Esophagus muscularis mucosa (tissue), 4 donors: Measurements from ENCODE around the gene RNASE7. TPM values are rescaled to one million over a fixed set of nuclear protein-coding genes. Genes with fewer than 3 reads are reported as not detected.

ENCODE experiments used
- DNase-seq: peaks from one replicate; pipeline ENCODE4 v3.0.0-alpha.2; 2017; ENCODE audit errors: extremely low spot score
- H3K27ac ChIP-seq, 4 donors: fragments of 200-600 bp; sonication (generic); replicated peaks in 1 of 4; 1 replicate in 3 of 4; 2 replicates in 1 of 4; pipeline ENCODE4 v1.5.1; 2016 to 2019; ENCODE audit warnings: mild to moderate bottlenecking in 1 of 4
- H3K27me3 ChIP-seq, 4 donors: fragments of 200-600 bp; sonication (generic); one replicate each; pipeline versions ENCODE4 v1.5.1 to v1.6.0; 2016 to 2019
- H3K36me3 ChIP-seq, 4 donors: fragments of 200-600 bp; sonication (generic); one replicate each; pipeline ENCODE4 v1.5.1; 2016 to 2019
- H3K4me1 ChIP-seq, 4 donors: fragments of 200-600 bp; sonication (generic); one replicate each; pipeline ENCODE4 v1.5.1; 2016 to 2019
- H3K4me3 ChIP-seq, 4 donors: fragments of 200-600 bp; sonication (generic); 1 replicate in 2 of 4; 2 replicates in 2 of 4; pipeline ENCODE4 v1.5.1; 2016 to 2019; ENCODE audit warnings: mild to moderate bottlenecking in 4 of 4, moderate library complexity in 1 of 4
- H3K9me3 ChIP-seq, 4 donors: fragments of 200-600 bp; sonication (generic); 1 replicate in 3 of 4; 2 replicates in 1 of 4; pipeline ENCODE4 v1.5.1; 2016 to 2019
- EP300 ChIP-seq: sonication (generic); formaldehyde crosslinking; IDR thresholded peaks from one replicate; pipeline ENCODE4 v1.6.1; 2017; ENCODE audit warnings: antibody characterized with exemption
- POLR2A ChIP-seq: fragments of 450-650 bp; IDR thresholded peaks from one replicate; pipeline ENCODE4 v1.6.1; 2017; ENCODE audit warnings: antibody characterized with exemption, moderate library complexity, mild to moderate bottlenecking, low read depth
- POLR2AphosphoS5 ChIP-seq, 2 donors: sonication (generic); formaldehyde crosslinking; IDR thresholded peaks; one replicate each; pipeline ENCODE4 v1.6.1; 2017; ENCODE audit warnings: antibody characterized with exemption in 2 of 2
- WGBS: methylation state at CpG from one replicate; pipeline ENCODE4 v1.1.5; 2018; 5-methylcytosine and 5-hydroxymethylcytosine counted together
- intact Hi-C: fragments of 100-400 bp; cut with DNase I; formaldehyde crosslinking; loops from one replicate; pipeline ENCODE4 v1.15.1; 2023
- total RNA-seq, 4 donors: library from RNA; depleted of rRNA; stranded (reverse); fragments of >200 nt; gene quantifications; one replicate each; pipeline versions ENCODE4 v1.1.0 to v1.2.1, GENCODE V29; 2016
- TF ChIP-seq, protein P1 (sequence below), 3 experiments: fragments of 200-600 bp in 2 of 3; fragments of 450-650 bp in 1 of 3; sonication (generic) in 2 of 3; IDR thresholded peaks; one replicate each; pipeline ENCODE4 v1.5.1; 2017 to 2019; ENCODE audit warnings: antibody characterized with exemption in 3 of 3, mild to moderate bottlenecking in 2 of 3, moderate library complexity in 1 of 3

The RNASE7 gene
- total RNA-seq, 4 donors from 2014 or later: not detected

DNA sequence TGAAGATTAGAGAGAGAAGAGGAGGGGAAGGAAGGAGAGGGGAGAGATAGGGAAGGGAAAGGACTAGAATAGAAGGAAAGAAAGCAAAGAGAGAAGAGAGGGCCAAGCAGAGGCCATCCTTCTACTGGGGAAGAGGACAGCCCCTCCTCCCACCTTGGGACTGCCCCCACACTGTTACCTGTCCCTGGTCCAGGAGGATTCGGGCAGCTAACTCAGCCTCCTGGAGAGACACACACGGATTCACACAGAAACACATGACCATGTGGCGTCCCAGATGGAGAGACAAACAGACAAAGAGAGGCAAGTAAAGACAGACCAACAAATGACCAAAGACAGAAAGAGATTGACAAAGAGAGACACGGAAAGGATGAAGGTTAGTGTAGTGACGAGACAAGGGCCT is 19.5 kb upstream of the RNASE7 start:
- Histone ChIP-seq H3K4me3 (peak overlapping the region; percentile 77 to 95 (median 88)), H3K9me3 (no peaks in the 10 kb centered on the region)

DNA sequence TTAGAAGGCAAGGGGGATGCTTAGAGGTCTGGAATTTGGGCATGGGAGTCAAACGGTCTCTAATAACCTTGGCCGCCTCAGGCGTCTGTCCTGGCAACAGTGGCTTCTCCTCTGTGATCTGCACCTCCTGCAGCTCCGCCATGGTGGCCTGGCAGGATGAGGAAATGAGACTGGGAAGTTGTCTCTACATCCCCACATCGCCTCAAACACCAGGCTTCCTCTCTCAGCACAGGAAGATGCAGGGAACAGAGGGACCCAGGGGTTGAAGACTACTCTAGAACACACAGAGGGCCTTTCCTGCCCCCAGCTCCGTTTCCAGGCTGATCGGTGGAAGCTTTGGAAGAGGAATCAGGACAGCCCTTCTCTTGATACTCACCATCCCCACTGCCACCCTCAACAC is 19.0 kb upstream of the RNASE7 start:
- H3K36me3 ChIP-seq: peaks cover 23 to 43% (median 41%) of the 10 kb centered on the region in 4 donors
- no peak for TF ChIP-seq POLR2A
- TF ChIP-seq, protein P1, sequence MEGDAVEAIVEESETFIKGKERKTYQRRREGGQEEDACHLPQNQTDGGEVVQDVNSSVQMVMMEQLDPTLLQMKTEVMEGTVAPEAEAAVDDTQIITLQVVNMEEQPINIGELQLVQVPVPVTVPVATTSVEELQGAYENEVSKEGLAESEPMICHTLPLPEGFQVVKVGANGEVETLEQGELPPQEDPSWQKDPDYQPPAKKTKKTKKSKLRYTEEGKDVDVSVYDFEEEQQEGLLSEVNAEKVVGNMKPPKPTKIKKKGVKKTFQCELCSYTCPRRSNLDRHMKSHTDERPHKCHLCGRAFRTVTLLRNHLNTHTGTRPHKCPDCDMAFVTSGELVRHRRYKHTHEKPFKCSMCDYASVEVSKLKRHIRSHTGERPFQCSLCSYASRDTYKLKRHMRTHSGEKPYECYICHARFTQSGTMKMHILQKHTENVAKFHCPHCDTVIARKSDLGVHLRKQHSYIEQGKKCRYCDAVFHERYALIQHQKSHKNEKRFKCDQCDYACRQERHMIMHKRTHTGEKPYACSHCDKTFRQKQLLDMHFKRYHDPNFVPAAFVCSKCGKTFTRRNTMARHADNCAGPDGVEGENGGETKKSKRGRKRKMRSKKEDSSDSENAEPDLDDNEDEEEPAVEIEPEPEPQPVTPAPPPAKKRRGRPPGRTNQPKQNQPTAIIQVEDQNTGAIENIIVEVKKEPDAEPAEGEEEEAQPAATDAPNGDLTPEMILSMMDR (IDR thresholded peaks at IDR 0.05): no peak
- TF ChIP-seq EP300: no peak
- TF ChIP-seq POLR2AphosphoS5 (IDR thresholded peaks at IDR 0.05): no peak
- no peaks in the 10 kb centered on the region for H3K9me3 ChIP-seq
- 55% methylated on average over 7 of the region's 7 CpGs for WGBS
- H3K27ac ChIP-seq: peak overlapping the region; percentile 90 to 96 (median 95)
- intact Hi-C loops: no loop called here
- no peaks in the 10 kb centered on the region for H3K27me3 ChIP-seq
- no peak for DNase-seq
- peak overlapping the region; percentile 77 to 95 (median 88) for H3K4me3 ChIP-seq
- peaks cover 31 to 76% (median 49%) of the 10 kb centered on the region in 4 donors for H3K4me1 ChIP-seq

More for the DNA sequence above, 19.5 kb upstream of the RNASE7 start:
- intact Hi-C loops: no loop called here
- peaks cover 23 to 48% (median 46%) of the 10 kb centered on the region in 4 donors for H3K36me3 ChIP-seq
- peak overlapping the region; percentile 90 to 96 (median 95) for H3K27ac ChIP-seq
- DNase-seq: no peak
- peak; percentile 5 for TF ChIP-seq EP300
- TF ChIP-seq POLR2AphosphoS5 (IDR thresholded peaks at IDR 0.05): no peak
- peaks cover 31 to 79% (median 51%) of the 10 kb centered on the region in 4 donors for H3K4me1 ChIP-seq
- WGBS: 71% methylated on average over 5 of the region's 5 CpGs
- no peaks in the 10 kb centered on the region for H3K27me3 ChIP-seq

DNA sequence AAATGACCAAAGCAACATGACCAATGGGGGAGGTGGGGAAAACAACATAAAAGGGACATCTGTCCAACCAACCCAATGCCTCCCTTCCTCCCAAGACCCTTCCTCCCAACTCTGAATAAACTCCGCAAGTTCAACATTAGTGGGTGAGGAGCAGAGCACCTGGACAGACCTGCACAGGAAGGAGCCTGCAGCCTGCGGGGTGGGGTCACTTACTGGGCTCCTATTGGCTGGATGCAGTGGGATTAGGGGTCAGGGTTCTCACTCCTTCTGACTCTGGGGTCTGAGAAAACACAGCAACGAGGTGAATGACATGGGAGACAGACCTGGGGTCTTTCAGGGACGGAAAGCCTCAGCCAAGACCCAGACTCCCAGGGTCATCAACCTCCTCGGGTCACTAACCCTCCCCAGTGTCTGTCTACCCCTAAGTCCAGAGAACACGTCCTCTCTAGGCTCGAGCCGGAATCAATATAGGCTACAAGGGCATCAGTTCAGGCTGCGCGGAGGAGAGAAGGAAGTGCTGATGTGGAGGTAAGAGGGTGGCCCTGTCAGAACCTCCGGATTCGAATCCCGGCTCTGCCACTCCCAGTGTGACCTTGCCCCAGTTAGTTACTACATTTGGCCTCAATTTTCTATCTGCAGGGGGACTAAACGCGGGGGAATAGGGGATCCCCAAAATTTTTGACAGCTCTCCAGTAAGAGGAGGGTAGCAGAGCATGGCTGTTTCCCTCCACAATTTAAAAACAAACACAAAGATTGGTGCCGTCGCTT is 18.2 kb upstream of the RNASE7 start:
- Histone ChIP-seq H3K9me3 (no peaks in the 10 kb centered on the region), H3K4me3 (peak overlapping the region; percentile 77 to 95 (median 88)), H3K27ac (peak overlapping the region; percentile 90 to 96 (median 95)), H3K36me3 (peaks cover 15 to 34% (median 33%) of the 10 kb centered on the region in 4 donors), H3K4me1 (peaks cover 31 to 70% (median 47%) of the 10 kb centered on the region in 4 donors), H3K27me3 (no peaks in the 10 kb centered on the region)
- DNase-seq: no peak
- TF ChIP-seq POLR2A: no peak
- TF ChIP-seq POLR2AphosphoS5 (IDR thresholded peaks at IDR 0.05): no peak
- TF ChIP-seq, protein P1 (IDR thresholded peaks at IDR 0.05): no peak
- intact Hi-C loops: no loop called here
- WGBS: 25% methylated on average over 15 of the region's 17 CpGs

DNA sequence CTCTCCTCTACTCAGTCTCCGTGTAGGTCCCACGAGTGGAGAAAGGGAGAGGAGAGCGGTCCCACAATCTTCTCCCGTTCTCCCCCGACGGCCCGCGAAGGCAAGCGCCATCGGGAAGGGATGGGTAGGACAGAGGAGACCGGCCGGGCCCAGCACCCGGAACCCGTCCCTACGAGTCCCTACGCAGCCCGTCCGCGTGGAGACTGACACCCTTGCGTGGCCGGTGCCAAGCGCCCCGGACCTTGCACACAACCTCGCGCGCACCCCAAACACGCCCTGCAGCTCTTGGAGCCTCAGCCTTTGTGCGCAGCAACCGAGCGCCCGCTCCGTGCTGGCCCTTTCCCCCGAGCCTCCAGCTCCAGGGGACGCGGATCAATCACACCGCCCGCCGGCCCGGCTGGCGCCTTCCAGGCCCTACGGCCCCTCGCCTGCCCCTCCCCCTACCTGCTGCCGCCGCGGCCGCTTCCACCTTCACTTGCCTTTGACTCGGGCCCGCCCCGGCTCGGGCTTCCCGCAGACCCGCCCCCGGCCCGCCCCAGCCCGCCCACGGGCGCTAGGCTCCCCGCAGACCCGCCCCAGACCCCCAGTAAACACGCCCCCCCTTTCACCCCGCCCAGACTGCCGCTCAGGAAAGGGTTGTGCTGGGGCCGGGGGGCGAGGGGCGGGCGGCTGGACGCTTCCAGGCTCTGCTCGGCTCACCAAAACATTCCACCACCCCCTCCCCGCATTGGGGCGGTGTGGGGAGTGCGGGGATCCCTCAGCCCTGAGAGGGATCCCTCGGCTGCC is 17.4 kb upstream of the RNASE7 start, which contains the start of gene NDRG2:
NDRG2 (minus strand) TSS at position 477 of the 786 bp plus-strand sequence. CDS start 1,746 bp downstream, outside the sequence.
- TF ChIP-seq, protein P1 (IDR thresholded peaks at IDR 0.05): no peak
- TF ChIP-seq POLR2A (no peak), POLR2AphosphoS5 (IDR thresholded peaks at IDR 0.05) (peak; percentile 51 to 68)
- under 1% methylated on average over 33 of the region's 72 CpGs for WGBS
- intact Hi-C loops: no loop called here
- peak; percentile 95 for DNase-seq
- Histone ChIP-seq H3K4me1 (peaks cover 31 to 62% (median 47%) of the 10 kb centered on the region in 4 donors), H3K9me3 (no peaks in the 10 kb centered on the region), H3K27ac (peak within 1 kb of the TSS; percentile 90 to 96 (median 95)), H3K4me3 (peak within 1 kb of the TSS; percentile 77 to 95 (median 88)), H3K36me3 (peaks cover 9 to 27% (median 25%) of the 10 kb centered on the region in 4 donors), H3K27me3 (no peaks in the 10 kb centered on the region)
